ENCODE results near the gene LIN7B. TPM values are rescaled to one million over a fixed set of nuclear protein-coding genes. Genes with fewer than 3 reads are reported as not detected.

Gene LIN7B
- total and polyA plus RNA-seq, 2 of the 8 experiments (the other 6 are each of a cell fraction or from before 2014, with no cell fraction given): 4.1 to 4.2 TPM

DNA sequence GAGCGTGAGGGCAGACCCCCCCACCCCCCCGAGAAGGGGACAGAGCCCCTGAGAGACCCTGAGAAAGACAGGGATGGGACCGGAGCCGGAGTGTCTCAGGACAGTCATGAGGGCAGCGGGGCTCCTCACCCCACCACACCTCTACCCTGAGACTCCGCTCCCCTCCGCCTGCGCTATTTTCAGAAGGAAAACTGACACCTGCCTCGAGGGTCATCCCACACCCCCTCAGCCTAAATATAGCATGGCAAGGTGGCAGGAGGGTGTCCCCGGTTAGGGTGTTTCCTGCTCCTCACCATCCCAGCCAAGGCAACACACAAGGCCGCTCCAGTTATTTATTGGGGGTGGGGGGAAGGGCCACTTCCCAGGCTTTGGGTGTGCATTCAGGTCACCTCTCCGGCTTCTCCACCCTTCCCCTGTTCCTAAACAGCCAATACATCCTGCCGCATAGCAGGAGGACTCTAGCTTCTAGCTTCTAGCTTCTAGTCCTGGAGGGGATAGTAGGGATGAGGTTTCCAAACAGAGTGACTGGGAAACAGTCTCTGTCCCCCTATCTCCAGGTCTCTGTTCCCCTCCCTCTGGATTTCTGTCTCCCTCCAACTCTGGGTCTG lies 48.2 kb upstream of the LIN7B start:
- no peak overlapping the region for H2BK15ac ChIP-seq (ENCODE audit: low read length)
- H3K27ac ChIP-seq (ENCODE audit: low read depth, low read length): no peak overlapping the region
- H3K4ac ChIP-seq (replicated peaks; ENCODE audit: insufficient read length, low read depth, low read length): peak overlapping the region; percentile 32
- no peak overlapping the region for H2BK120ac ChIP-seq (replicated peaks; ENCODE audit: low read depth, low read length)
- peaks cover 8% of the 10 kb centered on the region for H3K23me2 ChIP-seq (ENCODE audit: low read depth, low read length)
- DNase-seq (ENCODE audit: low read depth in 1 of 2, low spot score in 2 of 2) (no peak), FAIRE-seq (no peak)
- H2AFZ ChIP-seq (ENCODE audit: low read length): no peak overlapping the region
- peak overlapping the region; percentile 13 for H4K5ac ChIP-seq (ENCODE audit: insufficient read length, low read depth, low read length)
- peaks cover 8 to 54% (median 46%) of the 10 kb centered on the region in 4 experiments for H3K27me3 ChIP-seq (replicated peaks in 1 of 4; ENCODE audit: control insufficient read depth in 3 of 4, extremely low read depth in 1 of 4, insufficient read depth in 3 of 4, low read length in 3 of 4)
- no peak overlapping the region for H3K9ac ChIP-seq (replicated peaks in 1 of 4; ENCODE audit: extremely low read depth in 1 of 4, low read depth in 3 of 4, low read length in 3 of 4)
- 57% methylated on average over 12 of the region's 13 CpGs; no CpG with 5 or more reads in 1 of the 2 experiments for WGBS, 2 experiments (ENCODE audit: extremely low coverage in 1 of 2, insufficient coverage in 1 of 2, insufficient read length in 1 of 2, insufficient replicate concordance in 2 of 2, low coverage in 1 of 2, low lambda C conversion rate in 2 of 2, missing lambda C conversion rate in 1 of 2)
- H3K36me3 ChIP-seq (ENCODE audit: control insufficient read depth in 2 of 4, insufficient read depth in 4 of 4, low read length in 3 of 4): no peaks in the 10 kb centered on the region
- no peaks in the 10 kb centered on the region for H4K20me1 ChIP-seq (replicated peaks in 1 of 2; ENCODE audit: control insufficient read depth in 1 of 2, insufficient read depth in 2 of 2, low read length in 2 of 2)
- H3K18ac ChIP-seq (ENCODE audit: extremely low read depth, low read length): no peak overlapping the region; the same call in 1 of the 2 replicates
- POLR2A ChIA-PET (ENCODE audit: partially characterized antibody): interaction anchor here (1.0 to 1.5 kb wide), 2 partner anchors 12 to 52 kb away, joined by 3 read pairs; no protein-coding TSS in a partner anchor
- H3K4me3 ChIP-seq (ENCODE audit: extremely low read depth in 1 of 4, insufficient read depth in 2 of 4, low read depth in 3 of 4, low read length in 4 of 4): peak overlapping the region in 2 of 4 experiments; percentile 28 to 45; a peak in 4 of 8 replicates
- 0 out of 2 replicates have a peak overlapping the region, but pooled peaks have one; percentile 50 for H2BK12ac ChIP-seq (ENCODE audit: low read depth, low read length)
- CTCF ChIA-PET (ENCODE audit: partially characterized antibody): interaction anchor here (1.0 to 1.8 kb wide), 6 partner anchors 9 to 80 kb away, joined by 3 to 7 read pairs (median 4); partner anchors contain the start of genes GYS1 and RUVBL2
- no peak overlapping the region for H3K23ac ChIP-seq (ENCODE audit: insufficient read length)
- H4K91ac ChIP-seq (replicated peaks; ENCODE audit: insufficient read length, low read length): peak overlapping the region; percentile 25
- no peak overlapping the region for H3K14ac ChIP-seq (ENCODE audit: insufficient read length)
- peaks cover 0 to 22% (median 17%) of the 10 kb centered on the region in 4 experiments; a peak in 6 of 7 replicates for H3K4me1 ChIP-seq (replicated peaks in 1 of 4; ENCODE audit: control insufficient read depth in 3 of 4, insufficient read depth in 4 of 4, low read length in 3 of 4)
- no peak overlapping the region for H3K56ac ChIP-seq (replicated peaks; ENCODE audit: insufficient read length, low read depth, low read length)
- no peaks in the 10 kb centered on the region for H3K79me2 ChIP-seq (ENCODE audit: control insufficient read depth in 1 of 2, insufficient read depth in 2 of 2, low read length in 2 of 2)
- H3K9me3 ChIP-seq (ENCODE audit: insufficient read depth in 2 of 2, low read depth in 1 of 2, low read length in 1 of 2): no peaks in the 10 kb centered on the region; a peak in 1 of 4 replicates
- H4K8ac ChIP-seq (ENCODE audit: extremely low read depth, insufficient read depth, low read length): no peak overlapping the region
- no peak overlapping the region for H2AK5ac ChIP-seq (ENCODE audit: low read depth, low read length)
- peak overlapping the region; percentile 88 to 90 for H3K4me2 ChIP-seq (ENCODE audit: insufficient read depth in 1 of 2, low read depth in 2 of 2, low read length in 2 of 2)
- H3K79me1 ChIP-seq (ENCODE audit: low read depth, low read length): no peaks in the 10 kb centered on the region
- H2BK5ac ChIP-seq (ENCODE audit: low read depth, low read length): peak overlapping the region; percentile 35; the same call in 1 of the 2 replicates
- no peak overlapping the region for H2BK20ac ChIP-seq (ENCODE audit: low read length)
- TF ChIP-seq GTF2F1 (IDR thresholded peaks at IDR 0.05; ENCODE audit: borderline replicate concordance, low read depth, low read length): no peak
- no peak for TF ChIP-seq MAFK (IDR thresholded peaks at IDR 0.05; ENCODE audit: low read depth, low read length)
- TF ChIP-seq SP4 (IDR thresholded peaks at IDR 0.05; ENCODE audit: low read length): no peak
- no peak for TF ChIP-seq CHD1 (IDR thresholded peaks at IDR 0.05; ENCODE audit: low read depth, low read length)
- no peak for TF ChIP-seq SP1 (IDR thresholded peaks at IDR 0.05; ENCODE audit: low read depth, low read length)
- TF ChIP-seq JUND (IDR thresholded peaks at IDR 0.05; ENCODE audit: low read length): no peak
- no peak for TF ChIP-seq TCF12 (IDR thresholded peaks at IDR 0.05; ENCODE audit: low read depth, low read length)
- no peak for TF ChIP-seq SIRT6 (IDR thresholded peaks at IDR 0.05; ENCODE audit: low read length)
- no peak for TF ChIP-seq RAD21 (IDR thresholded peaks at IDR 0.05 in 1 of 2, conservative IDR thresholded peaks at IDR 0.05 in 1 of 2; ENCODE audit: low read depth in 2 of 2, low read length in 2 of 2)
- no peak for TF ChIP-seq CEBPB (IDR thresholded peaks at IDR 0.05; ENCODE audit: low read depth, low read length)
- no peak for TF ChIP-seq FOSL1 (IDR thresholded peaks at IDR 0.05; ENCODE audit: insufficient read depth, low read depth, low read length)
- no peak for TF ChIP-seq RFX5 (IDR thresholded peaks at IDR 0.05; ENCODE audit: borderline replicate concordance, low read depth, low read length)
- TF ChIP-seq, protein P1, sequence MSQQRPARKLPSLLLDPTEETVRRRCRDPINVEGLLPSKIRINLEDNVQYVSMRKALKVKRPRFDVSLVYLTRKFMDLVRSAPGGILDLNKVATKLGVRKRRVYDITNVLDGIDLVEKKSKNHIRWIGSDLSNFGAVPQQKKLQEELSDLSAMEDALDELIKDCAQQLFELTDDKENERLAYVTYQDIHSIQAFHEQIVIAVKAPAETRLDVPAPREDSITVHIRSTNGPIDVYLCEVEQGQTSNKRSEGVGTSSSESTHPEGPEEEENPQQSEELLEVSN (IDR thresholded peaks at IDR 0.05): no peak
